Camera-type eye (tissue), 1 donor: Measurements from ENCODE around the gene NME9. TPM values are rescaled to one million over a fixed set of nuclear protein-coding genes. Genes with fewer than 3 reads are reported as not detected.

Experiments
- total RNA-seq: library from RNA; depleted of rRNA; stranded (reverse); fragments of >200 nt; gene quantifications from one replicate; pipeline ENCODE4 v1.2.3, GENCODE V29; 2014

The NME9 gene
- total RNA-seq: 2.6 TPM

GRCh38 chr3:138329127-138329983, at the start of gene NME9:
Gene NME9 (minus strand): TSS chr3:138329851. CDS start chr3:138329335, 516 bp downstream.

GRCh38 chr3:138347960-138348753, 18.5 kb upstream of the NME9 start, which contains the start of gene MRAS:
Gene MRAS (plus strand): TSS chr3:138348579. CDS start chr3:138372884, 24,305 bp downstream.

Other genes starting within 250 kb of the NME9 start
- gene DZIP1L, start 214.2 kb downstream of the NME9 start, total RNA-seq: 43.1 TPM
- gene A4GNT, start 197.5 kb downstream of the NME9 start, total RNA-seq: 0.33 TPM
- 24.7 TPM for gene DBR1, start 154.9 kb downstream of the NME9 start, total RNA-seq
- gene ARMC8, start 142.6 kb downstream of the NME9 start, total RNA-seq: 95.7 TPM
- gene MRAS, start 18.7 kb upstream of the NME9 start, total RNA-seq: 30.2 TPM
- gene ESYT3, start 104.8 kb upstream of the NME9 start, total RNA-seq: 3.6 TPM